ENCODE data around the gene AKAP8.

The AKAP8 gene

GRCh38 chr19:15373644-15374043 lies 5.9 kb downstream of the AKAP8 start:
- Histone ChIP-seq H3K9me3 (no peaks in the 10 kb centered on the region), H3K4me1 (no peaks in the 10 kb centered on the region), H3K36me3 (peaks cover 54% of the 10 kb centered on the region), H3K4me3 (ENCODE audit: low read depth, low read length) (no peak overlapping the region), H3K27me3 (no peaks in the 10 kb centered on the region)
- no peak for DNase-seq
- TF ChIP-seq CTCF (IDR thresholded peaks at IDR 0.05; ENCODE audit: low read depth, low read length): no peak

- Histone ChIP-seq H3K36me3 (peaks cover 62% of the 10 kb centered on the region), H3K9me3 (no peaks in the 10 kb centered on the region)
- no peak for DNase-seq
Observed at GRCh38 chr19:15372891-15373301, 6.7 kb downstream of the AKAP8 start.

GRCh38 chr19:15372470-15372869 lies 7.1 kb downstream of the AKAP8 start:
- Histone ChIP-seq H3K36me3 (peaks cover 66% of the 10 kb centered on the region), H3K27me3 (no peaks in the 10 kb centered on the region), H3K4me1 (no peaks in the 10 kb centered on the region), H3K9me3 (no peaks in the 10 kb centered on the region), H3K4me3 (ENCODE audit: low read depth, low read length) (no peak overlapping the region)
- no peak for DNase-seq
- TF ChIP-seq CTCF (IDR thresholded peaks at IDR 0.05; ENCODE audit: low read depth, low read length): no peak

More at GRCh38 chr19:15372891-15373301, 6.7 kb downstream of the AKAP8 start:
- no peak overlapping the region for H3K4me3 ChIP-seq (ENCODE audit: low read depth, low read length)
- no peaks in the 10 kb centered on the region for H3K27me3 ChIP-seq
- no peaks in the 10 kb centered on the region for H3K4me1 ChIP-seq
- no peak for TF ChIP-seq CTCF (IDR thresholded peaks at IDR 0.05; ENCODE audit: low read depth, low read length)

- H3K4me1 ChIP-seq: no peaks in the 10 kb centered on the region
- no peaks in the 10 kb centered on the region for H3K9me3 ChIP-seq
- no peak for DNase-seq
- no peak for TF ChIP-seq CTCF (IDR thresholded peaks at IDR 0.05; ENCODE audit: low read depth, low read length)
- peaks cover 67% of the 10 kb centered on the region for H3K36me3 ChIP-seq
- H3K27me3 ChIP-seq: no peaks in the 10 kb centered on the region
- no peak overlapping the region for H3K4me3 ChIP-seq (ENCODE audit: low read depth, low read length)
Observed at GRCh38 chr19:15371786-15372380, 7.7 kb downstream of the AKAP8 start.

GRCh38 chr19:15371119-15371518 lies 8.5 kb downstream of the AKAP8 start:
- peaks cover 71% of the 10 kb centered on the region for H3K36me3 ChIP-seq
- no peaks in the 10 kb centered on the region for H3K9me3 ChIP-seq
- H3K27me3 ChIP-seq: no peaks in the 10 kb centered on the region
- TF ChIP-seq CTCF (IDR thresholded peaks at IDR 0.05; ENCODE audit: low read depth, low read length): no peak
- no peaks in the 10 kb centered on the region for H3K4me1 ChIP-seq
- no peak for DNase-seq
- no peak overlapping the region for H3K4me3 ChIP-seq (ENCODE audit: low read depth, low read length)

- Histone ChIP-seq H3K36me3 (peaks cover 82% of the 10 kb centered on the region), H3K4me3 (ENCODE audit: low read depth, low read length) (no peak overlapping the region), H3K27me3 (no peaks in the 10 kb centered on the region), H3K4me1 (no peaks in the 10 kb centered on the region), H3K9me3 (no peaks in the 10 kb centered on the region)
- no peak for TF ChIP-seq CTCF (IDR thresholded peaks at IDR 0.05; ENCODE audit: low read depth, low read length)
- no peak for DNase-seq
Observed at GRCh38 chr19:15369594-15369891, 10.0 kb downstream of the AKAP8 start.

All from BE2C (cell line).